HEK293 (cell line): ENCODE data around the gene ANKRD28.

Experiments used
- CTCF ChIA-PET: fragments of 350-600 bp; formaldehyde crosslinking; extraction: SDS; loops from one replicate; lab custom pipeline; 2021; ENCODE audit warnings: antibody characterized with exemption; lab: Yijun Ruan, JAX
- POLR2A ChIA-PET: fragments of 300-600 bp; formaldehyde crosslinking; extraction: SDS; loops from one replicate; lab custom pipeline; 2020; ENCODE audit warnings: antibody characterized with exemption, inconsistent platforms; lab: Yijun Ruan, JAX
- H3K27ac ChIP-seq: fragments of 200-500 bp; sonication (Bioruptor generic); 2 replicates; pipeline ENCODE4 v1.5.1; 2014; ENCODE audit warnings: low read depth, low read length, control low read depth, inconsistent platforms; ENCODE audit errors: extremely low read depth
- H3K36me3 ChIP-seq, 2 experiments: fragments of 200-500 bp in 1 of 2; sonication (Bioruptor generic) in 1 of 2; 1 replicate in 1 of 2; 2 replicates in 1 of 2; pipeline ENCODE4 v1.5.1; 2014 to 2017; ENCODE audit warnings: inconsistent platforms in 2 of 2, low read length in 2 of 2; ENCODE audit not compliant: control insufficient read depth in 2 of 2, insufficient read depth in 1 of 2
- H3K4me1 ChIP-seq: fragments of 200-500 bp; sonication (Bioruptor generic); 2 replicates; pipeline ENCODE4 v1.5.1; 2014; ENCODE audit warnings: mild to moderate bottlenecking, low read length, inconsistent platforms; ENCODE audit not compliant: control insufficient read depth, insufficient read depth
- H3K4me3 ChIP-seq: 2 replicates; pipeline ENCODE4 v1.5.1; 2011; ENCODE audit warnings: low read depth, mild to moderate bottlenecking, control low read depth, low read length, moderate library complexity
- H3K9me3 ChIP-seq: fragments of 200-500 bp; sonication (Bioruptor generic); 2 replicates; pipeline ENCODE4 v1.5.1; 2014; ENCODE audit warnings: low read depth, low read length, inconsistent platforms; ENCODE audit not compliant: control insufficient read depth, insufficient read depth
- ATF2 ChIP-seq: fragments of 450-650 bp; formaldehyde crosslinking; IDR thresholded peaks from 2 replicates; pipeline ENCODE4 v1.5.1; 2016; ENCODE audit warnings: missing biosample characterization, missing genetic modification characterization, low read depth
- BCL11A ChIP-seq: fragments of 450-650 bp; formaldehyde crosslinking; IDR thresholded peaks from 2 replicates; pipeline ENCODE4 v1.5.1; 2016; ENCODE audit warnings: low read depth, missing biosample characterization, missing genetic modification characterization
- GFI1B ChIP-seq: fragments of 450-650 bp; formaldehyde crosslinking; IDR thresholded peaks from 2 replicates; pipeline ENCODE4 v1.5.1; 2016; ENCODE audit warnings: missing biosample characterization, missing genetic modification characterization
- GLIS2 ChIP-seq: fragments of 450-650 bp; formaldehyde crosslinking; IDR thresholded peaks from 2 replicates; pipeline ENCODE4 v1.5.1; 2016; ENCODE audit warnings: missing biosample characterization, missing genetic modification characterization
- HOXD13 ChIP-seq: sonication (generic); formaldehyde crosslinking; IDR thresholded peaks from 2 replicates; pipeline ENCODE4 v1.8.0; 2022; ENCODE audit warnings: missing genetic modification reagents, borderline replicate concordance
- PRDM10 ChIP-seq: fragments of 450-650 bp; formaldehyde crosslinking; IDR thresholded peaks from 2 replicates; pipeline ENCODE4 v1.5.1; 2016; ENCODE audit warnings: missing biosample characterization, missing genetic modification characterization
- SP2 ChIP-seq: fragments of 450-650 bp; formaldehyde crosslinking; IDR thresholded peaks from 2 replicates; pipeline ENCODE4 v1.5.1; 2016; ENCODE audit warnings: missing biosample characterization, missing genetic modification characterization
- TRIM28 ChIP-seq: IDR thresholded peaks from 2 replicates; pipeline ENCODE4 v1.6.1; 2011; ENCODE audit warnings: low read length, control low read depth, borderline replicate concordance
- ZBTB21 ChIP-seq: fragments of 450-650 bp; formaldehyde crosslinking; IDR thresholded peaks from 2 replicates; pipeline ENCODE4 v1.5.1; 2017; ENCODE audit warnings: missing biosample characterization, missing genetic modification characterization
- ZBTB26 ChIP-seq: fragments of 450-650 bp; formaldehyde crosslinking; optimal IDR thresholded peaks from 2 replicates; pipeline ENCODE3; 2016; ENCODE audit warnings: missing biosample characterization, mild to moderate bottlenecking, missing genetic modification characterization
- ZBTB7A ChIP-seq: fragments of 450-650 bp; formaldehyde crosslinking; IDR thresholded peaks from 2 replicates; pipeline ENCODE4 v1.5.1; 2016; ENCODE audit warnings: low read depth, missing biosample characterization, missing genetic modification characterization
- ZIC2 ChIP-seq: fragments of 450-650 bp; formaldehyde crosslinking; IDR thresholded peaks from 2 replicates; pipeline ENCODE4 v1.5.1; 2016; ENCODE audit warnings: missing biosample characterization, missing genetic modification characterization
- ZNF214 ChIP-seq: fragments of 450-650 bp; formaldehyde crosslinking; IDR thresholded peaks from 2 replicates; pipeline ENCODE4 v1.5.1; 2017; ENCODE audit warnings: missing biosample characterization, mild to moderate bottlenecking, missing genetic modification characterization, borderline replicate concordance
- ZNF292 ChIP-seq: fragments of 450-650 bp; formaldehyde crosslinking; IDR thresholded peaks from 2 replicates; pipeline ENCODE4 v1.5.1; 2016; ENCODE audit warnings: low read depth, missing biosample characterization, missing genetic modification characterization, borderline replicate concordance
- ZNF416 ChIP-seq: fragments of 450-650 bp; formaldehyde crosslinking; IDR thresholded peaks from 2 replicates; pipeline ENCODE4 v1.5.1; 2016; ENCODE audit warnings: missing biosample characterization, missing genetic modification characterization
- ZNF501 ChIP-seq: fragments of 450-650 bp; formaldehyde crosslinking; IDR thresholded peaks from 2 replicates; pipeline ENCODE4 v1.5.1; 2016; ENCODE audit warnings: missing biosample characterization, missing genetic modification characterization
- ZNF514 ChIP-seq: fragments of 450-650 bp; formaldehyde crosslinking; IDR thresholded peaks from 2 replicates; pipeline ENCODE4 v1.5.1; 2016; ENCODE audit warnings: missing biosample characterization, missing genetic modification characterization
- ZNF521 ChIP-seq: fragments of 450-650 bp; formaldehyde crosslinking; IDR thresholded peaks from 2 replicates; pipeline ENCODE4 v1.5.1; 2017; ENCODE audit warnings: missing biosample characterization, mild to moderate bottlenecking, missing genetic modification characterization
- ZNF600 ChIP-seq: fragments of 450-650 bp; formaldehyde crosslinking; IDR thresholded peaks from 2 replicates; pipeline ENCODE4 v1.5.1; 2016; ENCODE audit warnings: missing biosample characterization, missing genetic modification characterization
- ZNF610 ChIP-seq: fragments of 450-650 bp; formaldehyde crosslinking; IDR thresholded peaks from 2 replicates; pipeline ENCODE4 v1.5.1; 2016; ENCODE audit warnings: missing biosample characterization, missing genetic modification characterization, borderline replicate concordance
- ZNF658 ChIP-seq: fragments of 450-650 bp; formaldehyde crosslinking; IDR thresholded peaks from 2 replicates; pipeline ENCODE4; 2016; ENCODE audit warnings: missing biosample characterization, missing genetic modification characterization
- ZNF747 ChIP-seq: fragments of 450-650 bp; formaldehyde crosslinking; IDR thresholded peaks from 2 replicates; pipeline ENCODE4 v1.5.1; 2016; ENCODE audit warnings: missing biosample characterization, missing genetic modification characterization
- ZNF837 ChIP-seq: fragments of 450-650 bp; formaldehyde crosslinking; IDR thresholded peaks from 2 replicates; pipeline ENCODE4 v1.5.1; 2016; ENCODE audit warnings: missing biosample characterization, missing genetic modification characterization
- ZSCAN23 ChIP-seq: fragments of 450-650 bp; formaldehyde crosslinking; IDR thresholded peaks from 2 replicates; pipeline ENCODE4 v1.5.1; 2016; ENCODE audit warnings: missing biosample characterization, missing genetic modification characterization

Gene ANKRD28

GRCh38 chr3:15646851-15647511 lies 150.8 kb downstream of the ANKRD28 start:
- Histone ChIP-seq H3K4me1 (no peaks in the 10 kb centered on the region), H3K4me3 (no peak overlapping the region), H3K9me3 (no peaks in the 10 kb centered on the region), H3K27ac (no peak overlapping the region), H3K36me3 (peaks cover 0 to 5% of the 10 kb centered on the region in 2 experiments; a peak in 1 of 3 replicates)
- ChIA-PET POLR2A (no interaction called here), CTCF (interaction anchor here (0.6 to 1.4 kb wide), 3 partner anchors 10 to 16 kb away, joined by 3 read pairs; no protein-coding TSS in a partner anchor)
- TF ChIP-seq ZBTB26 (tag by site-specific recombination) = no peak
- TF ChIP-seq GLIS2 (tag by site-specific recombination) = no peak
- TF ChIP-seq GFI1B = no peak
- TF ChIP-seq SP2 (tag by site-specific recombination) = no peak
- TF ChIP-seq ZNF514 (tag by site-specific recombination) = no peak
- TF ChIP-seq ZNF610 (tag by site-specific recombination) = no peak
- TF ChIP-seq ZNF658 (tag by site-specific recombination) = no peak
- TF ChIP-seq HOXD13 (CRISPR knock-in tag) = no peak
- no peak for TF ChIP-seq ATF2 (tag by site-specific recombination)
- no peak for TF ChIP-seq ZNF747 (tag by site-specific recombination)
- TF ChIP-seq ZNF837 (tag by site-specific recombination) = no peak
- no peak for TF ChIP-seq TRIM28

- CTCF ChIA-PET = interaction anchor here (0.7 to 1.4 kb wide), 3 partner anchors 9 to 15 kb away, joined by 3 to 4 read pairs (median 3); no protein-coding TSS in a partner anchor
- H3K9me3 ChIP-seq = no peaks in the 10 kb centered on the region
- TF ChIP-seq ZNF416 (tag by site-specific recombination) (no peak), ZIC2 (tag by site-specific recombination) (peak; percentile 72), ZNF600 (tag by site-specific recombination) (0 out of 2 replicates have a peak, but pooled peaks have one; percentile 9), ZNF292 (tag by site-specific recombination) (no peak), ZNF501 (tag by site-specific recombination) (0 out of 2 replicates have a peak, but pooled peaks have one; percentile 48)
- TF ChIP-seq, all 188 proteins: peak for 3
- no peak overlapping the region for H3K4me3 ChIP-seq
- POLR2A ChIA-PET = no interaction called here
- H3K27ac ChIP-seq = no peak overlapping the region
- peaks cover 0 to 5% of the 10 kb centered on the region in 2 experiments; a peak in 1 of 3 replicates for H3K36me3 ChIP-seq
- H3K4me1 ChIP-seq = no peaks in the 10 kb centered on the region
These were observed 151.9 kb downstream of the ANKRD28 start for GRCh38 chr3:15645740-15646501.

- Histone ChIP-seq H3K9me3 (no peaks in the 10 kb centered on the region), H3K36me3 (peaks cover 0 to 5% of the 10 kb centered on the region in 2 experiments; a peak in 1 of 3 replicates), H3K4me1 (no peaks in the 10 kb centered on the region), H3K27ac (no peak overlapping the region), H3K4me3 (no peak overlapping the region)
- ChIA-PET CTCF (no interaction called here), POLR2A (no interaction called here)
- TF ChIP-seq ZBTB7A (tag by site-specific recombination) (no peak), ZNF521 (tag by site-specific recombination) (no peak), ZBTB21 (no peak), ZNF214 (no peak), PRDM10 (tag by site-specific recombination) (no peak), BCL11A (tag by site-specific recombination) (no peak), ZSCAN23 (tag by site-specific recombination) (no peak)
These were observed 152.5 kb downstream of the ANKRD28 start for GRCh38 chr3:15645246-15645645.
